Activated CD8-positive, alpha-beta memory T cell treated with anti-CD3 and anti-CD28 coated beads for 1 hour (primary cell): ENCODE measurements around the gene MLXIP.
"Not testable (repeated sequence)": the region's sequence is repeated elsewhere in the genome, so short reads cannot be mapped to it uniquely, and the experiment has no call there.

Experiments used
- DNase-seq, 2 donors: peaks; one replicate each; pipeline ENCODE4 v3.0.0-alpha.2; 2020; ENCODE audit warnings: low read depth in 1 of 2; ENCODE audit errors: extremely low read depth in 1 of 2

Gene MLXIP

GRCh38 chr12:122094735-122095631, 16.4 kb downstream of the MLXIP start:
- no peak for DNase-seq

GRCh38 chr12:122096014-122096413, 17.5 kb downstream of the MLXIP start:
- DNase-seq, result no peak

GRCh38 chr12:122096591-122097149, 18.1 kb downstream of the MLXIP start:
- DNase-seq, result no peak

- no peak for DNase-seq
These were observed 19.0 kb downstream of the MLXIP start for GRCh38 chr12:122097584-122097926.

- no peak for DNase-seq
These were observed 19.6 kb downstream of the MLXIP start for GRCh38 chr12:122097927-122098756.

- no peak for DNase-seq
These were observed 20.8 kb downstream of the MLXIP start for GRCh38 chr12:122099280-122099749.

GRCh38 chr12:122099856-122100255, 21.3 kb downstream of the MLXIP start:
- no peak for DNase-seq

- DNase-seq, result no peak
These were observed 22.0 kb downstream of the MLXIP start for GRCh38 chr12:122100568-122100967.

GRCh38 chr12:122102331-122102730, 23.8 kb downstream of the MLXIP start:
- DNase-seq, result no peak

- no peak for DNase-seq
These were observed 26.3 kb downstream of the MLXIP start for GRCh38 chr12:122104844-122105243.

- DNase-seq, result not testable (repeated sequence)
These were observed 26.9 kb downstream of the MLXIP start for GRCh38 chr12:122105496-122105895.

- no peak for DNase-seq
These were observed 28.3 kb downstream of the MLXIP start for GRCh38 chr12:122106843-122107242.

- DNase-seq, result no peak
These were observed 28.7 kb downstream of the MLXIP start for GRCh38 chr12:122107261-122107660.

GRCh38 chr12:122111089-122111641, 32.6 kb downstream of the MLXIP start:
- DNase-seq, result no peak

- no peak for DNase-seq
These were observed 38.4 kb downstream of the MLXIP start for GRCh38 chr12:122116707-122117535.

GRCh38 chr12:122117979-122118378, 39.4 kb downstream of the MLXIP start:
- no peak for DNase-seq

GRCh38 chr12:122121341-122121740, 42.8 kb downstream of the MLXIP start:
- DNase-seq, result not testable (repeated sequence)

- no peak for DNase-seq
These were observed 43.2 kb downstream of the MLXIP start for GRCh38 chr12:122121745-122122144.

GRCh38 chr12:122123051-122123760, 44.6 kb downstream of the MLXIP start:
- peak; percentile 32 to 45 for DNase-seq

- DNase-seq, result no peak
These were observed 45.2 kb downstream of the MLXIP start for GRCh38 chr12:122123761-122124145.
